Activated CD4-positive, CD25-positive, alpha-beta regulatory T cell treated with anti-CD3 and anti-CD28 coated beads, Interleukin-2, amount 50 U/mL, for 16 hours (primary cell): ENCODE results near the gene FAM219B.
"Not testable (repeated sequence)": the region's sequence is repeated elsewhere in the genome, so short reads cannot be mapped to it uniquely, and the experiment has no call there.

Experiments used
- DNase-seq: peaks from one replicate; pipeline ENCODE4 v3.0.0-alpha.2; 2020; ENCODE audit warnings: low read depth, low spot score

The FAM219B gene

DNA sequence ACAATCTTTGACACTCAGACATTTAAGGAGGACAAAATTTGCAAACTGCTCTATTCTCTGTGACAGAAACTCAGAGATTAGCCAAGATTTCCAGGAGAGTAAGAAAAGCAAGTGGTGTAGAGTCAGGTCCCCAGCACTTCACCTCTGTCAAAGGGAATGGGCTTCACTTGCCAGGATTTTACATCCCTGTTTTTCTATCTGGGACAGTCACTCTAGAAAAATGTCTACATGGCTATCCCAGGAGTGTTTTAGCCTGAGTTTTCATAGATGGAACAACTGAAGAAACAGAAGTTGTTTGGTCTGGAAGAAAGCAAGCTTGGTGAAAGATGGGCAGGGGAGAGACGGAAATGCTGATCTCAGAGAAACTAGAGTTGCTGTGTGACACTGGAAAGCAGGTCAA is 3.0 kb downstream of the FAM219B start:
- no peak for DNase-seq

DNA sequence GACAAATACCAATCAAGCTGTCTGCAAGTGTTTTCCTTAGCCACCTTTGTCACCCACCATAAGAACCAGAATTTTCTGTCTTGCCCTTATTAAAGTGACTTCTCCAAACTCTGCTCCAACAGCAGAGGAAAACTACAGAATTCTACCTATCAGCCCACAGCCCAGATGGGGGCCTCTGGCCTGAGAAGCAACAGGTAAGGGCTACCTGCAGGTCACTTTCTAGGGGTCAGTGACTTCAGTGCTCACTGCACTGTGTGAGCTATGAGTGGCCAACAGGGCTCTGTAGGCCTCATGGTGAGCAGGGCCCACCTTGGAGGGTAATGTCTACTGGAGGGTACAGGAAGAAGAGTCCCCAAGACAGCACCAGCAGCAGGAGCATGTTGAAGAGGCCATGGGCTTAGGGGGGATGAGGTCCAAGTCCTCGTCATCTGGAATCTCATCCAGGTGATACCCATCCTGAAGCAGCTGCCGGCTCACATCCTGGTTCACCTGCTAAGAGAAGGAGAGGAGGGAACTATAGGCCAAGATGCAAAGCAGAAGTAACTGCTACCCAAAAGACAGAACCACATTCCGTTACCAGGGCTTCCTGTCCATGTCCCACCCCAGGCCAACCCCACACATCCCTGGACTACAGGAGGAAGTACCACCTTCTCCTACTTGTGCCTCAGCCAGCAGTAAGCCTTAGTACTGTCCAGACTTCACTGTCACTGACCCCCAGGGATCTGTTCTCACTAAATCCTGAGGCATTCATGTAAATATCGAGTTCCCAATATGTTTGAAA is 4.2 kb downstream of the FAM219B start:
- DNase-seq = no peak

DNA sequence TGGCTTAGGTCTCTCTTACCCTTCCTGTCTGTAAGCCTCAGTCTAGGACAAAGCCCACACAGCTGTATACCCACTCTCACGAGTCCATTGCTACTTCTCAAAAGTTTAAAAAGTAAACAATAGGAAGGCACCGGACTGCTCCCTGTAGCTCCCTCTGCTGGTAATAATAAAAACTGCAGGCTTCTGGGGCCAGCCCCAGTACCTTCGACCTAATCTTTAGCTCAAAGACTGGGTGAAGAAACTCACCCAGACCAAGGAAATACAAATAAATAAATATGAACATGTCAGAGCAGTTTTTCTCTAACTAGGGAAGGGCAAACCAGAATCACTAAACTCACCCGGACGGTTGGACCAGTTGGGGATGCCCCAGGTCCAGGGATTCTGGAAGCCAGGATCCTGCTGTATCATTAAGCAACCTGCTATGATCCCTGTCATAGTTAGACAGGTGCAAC is 5.0 kb downstream of the FAM219B start:
- peak; percentile 29 for DNase-seq

DNA sequence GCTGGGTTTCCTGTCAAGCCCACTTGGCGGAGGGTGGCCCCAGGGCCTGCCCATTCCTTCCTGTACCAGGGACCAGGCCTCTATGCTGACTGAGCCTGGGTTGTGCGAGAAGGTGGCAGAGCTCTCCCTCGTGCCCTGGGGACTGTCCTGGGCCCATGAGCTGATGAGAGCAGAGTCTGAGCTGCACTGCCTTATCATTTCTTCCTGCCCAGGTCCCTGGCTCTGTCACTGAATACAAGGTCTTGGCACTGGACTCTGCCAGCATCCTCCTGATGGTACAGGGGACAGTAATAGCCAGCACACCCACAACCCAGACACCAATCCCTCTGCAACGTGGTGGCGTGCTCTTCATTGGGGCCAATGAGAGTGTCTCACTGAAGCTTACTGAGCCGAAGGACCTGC is 9.3 kb downstream of the FAM219B start:
- no peak for DNase-seq

DNA sequence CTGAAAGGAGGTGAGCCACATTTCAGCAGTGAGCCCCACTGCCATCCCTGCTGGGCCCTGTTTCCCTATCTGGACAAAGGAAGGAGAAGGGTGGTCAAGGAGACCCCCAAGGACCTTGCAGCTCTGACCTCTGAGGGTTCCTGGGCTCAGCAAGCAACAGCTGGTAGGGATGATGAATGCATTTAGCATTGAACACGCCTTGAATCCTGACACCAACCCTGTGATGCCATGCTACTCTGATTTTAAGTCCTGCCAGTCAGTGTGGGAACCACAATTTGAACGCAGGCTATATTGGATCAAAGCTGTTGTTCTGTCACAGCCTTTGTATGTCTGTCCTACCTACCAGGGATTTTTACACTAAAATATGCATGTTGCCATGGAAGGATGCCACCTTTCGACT is 10.3 kb downstream of the FAM219B start:
- DNase-seq = no peak

DNA sequence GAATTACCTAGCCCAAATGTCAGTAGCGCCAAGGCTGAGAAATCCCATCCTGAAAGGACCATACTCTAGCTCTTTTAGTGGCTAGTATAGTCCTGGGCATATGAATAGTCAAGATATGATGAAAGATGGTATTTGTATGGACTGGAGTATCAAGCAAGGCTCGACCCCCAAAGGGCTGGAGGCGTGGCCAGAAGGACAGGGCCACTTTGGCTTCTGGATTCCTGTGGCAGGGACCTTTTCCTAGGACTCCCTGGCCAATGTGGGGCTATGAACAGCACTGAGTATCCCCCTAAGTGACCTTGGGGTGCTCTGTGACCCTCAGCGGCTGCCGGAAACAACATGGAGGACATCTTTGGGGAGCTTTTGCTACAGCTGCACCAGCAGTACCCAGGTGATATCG is 10.8 kb downstream of the FAM219B start:
- no peak for DNase-seq

DNA sequence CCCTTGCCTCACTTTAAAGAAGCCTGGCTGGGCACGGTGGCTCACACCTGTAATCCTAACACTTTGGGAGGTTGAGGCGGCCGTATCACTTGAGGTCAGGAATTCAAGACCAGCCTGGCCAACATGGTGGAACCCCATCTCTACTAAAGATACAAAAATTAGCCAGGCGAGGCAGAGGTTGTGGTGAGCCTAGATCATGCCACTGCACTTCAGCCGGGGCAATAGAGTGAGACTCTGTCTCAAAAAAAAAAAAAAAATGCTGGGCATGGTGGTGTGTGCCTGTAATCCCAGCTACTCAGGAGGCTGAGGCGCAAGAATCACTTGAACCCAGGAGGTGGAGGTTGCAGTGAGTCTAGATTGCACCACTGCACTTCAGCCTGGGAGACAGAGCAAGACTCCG is 12.3 kb downstream of the FAM219B start:
- not testable (repeated sequence) for DNase-seq

DNA sequence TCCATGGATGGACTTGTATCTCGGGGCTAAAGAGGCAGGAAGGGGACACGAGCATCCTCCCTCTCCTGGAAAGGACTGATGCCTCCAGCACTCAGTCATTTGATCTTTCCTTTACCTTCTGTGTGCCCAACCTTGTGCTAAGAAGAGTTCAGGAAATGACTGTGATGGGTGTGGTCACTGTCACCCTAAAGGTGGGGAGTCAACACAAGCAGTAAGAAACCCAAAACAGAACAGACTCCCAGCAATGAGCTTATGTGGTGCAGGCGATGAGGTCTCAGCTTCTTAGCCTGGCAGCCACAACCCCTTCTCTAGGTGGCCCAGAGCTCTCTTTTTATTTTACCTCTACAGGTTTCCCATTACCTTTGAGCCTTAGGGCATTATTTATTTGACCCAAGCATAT is 13.0 kb downstream of the FAM219B start:
- DNase-seq = no peak

DNA sequence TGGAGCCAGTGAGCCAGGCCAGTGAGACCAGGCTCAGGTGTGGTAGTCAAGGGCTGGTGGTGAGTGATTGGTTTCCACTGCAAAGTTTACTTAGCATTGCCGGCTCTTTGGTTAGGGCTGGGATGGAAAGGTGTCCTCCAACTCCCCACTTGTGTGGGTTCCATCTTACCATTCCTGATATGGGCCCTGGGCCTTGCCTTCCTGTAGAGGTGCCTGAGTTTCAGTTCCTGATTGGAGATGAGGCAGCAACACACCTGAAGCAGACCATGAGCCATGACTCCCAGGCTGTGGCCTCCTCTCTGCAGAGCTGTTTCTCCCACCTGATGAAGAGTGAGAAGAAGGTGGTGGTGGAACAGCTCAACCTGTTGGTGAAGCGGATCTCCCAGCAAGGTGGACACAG is 13.7 kb downstream of the FAM219B start:
- DNase-seq = no peak

DNA sequence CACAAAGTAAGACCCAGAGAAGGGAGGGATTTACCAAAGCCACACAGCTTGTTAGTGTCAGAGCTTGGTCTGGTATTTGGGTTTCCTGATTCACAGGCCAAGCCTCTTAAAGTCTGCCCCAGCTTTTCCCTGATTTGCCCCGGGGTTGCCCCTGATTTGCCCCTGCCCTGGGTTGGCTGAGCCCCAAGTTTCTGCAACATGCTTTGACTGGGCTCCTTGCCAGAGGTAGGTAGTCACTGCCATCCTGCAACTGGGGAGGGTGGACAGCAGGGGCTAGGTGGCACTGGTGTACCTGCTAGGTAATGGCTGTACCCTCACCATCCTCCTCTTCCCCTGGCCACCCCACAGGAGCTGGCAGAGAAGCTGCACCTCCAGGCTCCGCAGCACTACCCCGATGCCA is 14.3 kb downstream of the FAM219B start:
- no peak for DNase-seq

DNA sequence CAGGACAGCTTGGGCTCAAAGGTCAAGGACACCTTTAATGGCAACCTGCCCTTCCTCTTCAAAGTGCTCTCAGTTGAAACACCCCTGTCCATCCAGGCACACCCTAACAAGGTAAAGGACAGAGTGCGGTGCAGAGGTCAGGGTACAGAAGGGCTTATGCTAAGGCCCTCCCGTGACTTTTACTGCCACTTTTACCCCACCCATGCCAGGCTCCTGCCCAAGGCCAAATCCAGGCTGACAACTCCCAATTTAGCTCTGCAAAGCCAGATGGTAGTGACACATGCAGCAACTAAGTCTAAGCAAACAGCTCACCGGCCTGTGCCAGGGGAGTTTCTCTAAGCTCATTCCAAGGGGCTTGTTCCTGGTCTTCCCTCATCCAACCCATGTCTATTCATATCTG is 15.2 kb downstream of the FAM219B start:
- DNase-seq = no peak

DNA sequence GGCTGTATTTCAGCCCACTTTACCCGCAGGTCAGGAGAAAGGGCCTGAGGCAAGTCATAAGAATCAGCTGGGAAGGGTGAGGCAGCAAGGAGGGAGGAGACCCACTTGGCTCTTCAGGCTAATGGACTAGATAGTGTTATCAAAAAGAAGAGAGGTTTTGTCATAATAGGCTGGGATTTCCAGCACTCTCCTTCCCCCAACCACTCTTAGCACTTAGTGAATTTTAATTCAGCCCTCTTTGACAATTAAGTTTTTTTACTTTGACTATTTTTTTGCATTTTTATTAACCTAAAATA is 16.0 kb downstream of the FAM219B start:
- no peak for DNase-seq

DNA sequence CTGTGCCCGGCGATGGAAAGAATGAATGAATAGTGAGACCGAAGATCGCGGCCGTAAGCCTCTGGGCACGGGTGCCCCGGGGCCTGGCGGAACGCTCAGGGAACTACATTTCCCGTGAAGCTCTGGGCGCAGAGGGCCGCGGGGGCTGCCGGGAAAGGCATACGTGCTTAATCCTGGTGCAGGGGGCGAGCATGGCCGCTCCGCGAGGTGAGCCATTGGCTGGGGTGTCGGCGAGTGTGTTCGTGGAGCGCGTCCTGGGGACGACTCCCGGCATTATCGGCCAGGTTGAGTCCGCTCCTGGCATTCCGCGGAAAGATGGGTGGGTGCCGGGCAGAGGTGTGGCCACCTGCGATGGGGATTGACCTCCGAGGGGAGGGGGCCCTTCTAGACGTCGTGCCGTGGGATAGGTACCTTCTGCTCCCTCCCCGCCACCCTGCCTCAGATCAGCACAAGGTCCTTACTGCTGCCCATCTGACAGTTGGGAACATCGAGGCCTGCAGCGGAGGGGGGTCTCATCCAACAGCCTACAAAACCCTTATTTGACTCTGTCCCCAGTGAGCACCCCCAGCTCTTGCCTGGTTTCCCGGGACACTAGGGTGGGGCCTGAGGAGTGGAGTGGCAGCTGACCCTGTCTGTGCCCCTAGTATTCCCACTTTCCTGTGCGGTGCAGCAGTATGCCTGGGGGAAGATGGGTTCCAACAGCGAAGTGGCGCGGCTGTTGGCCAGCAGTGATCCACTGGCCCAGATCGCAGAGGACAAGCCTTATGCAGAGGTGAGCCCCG is 16.6 kb downstream of the FAM219B start, which contains the start of gene MPI:
Gene MPI (plus strand): TSS at position 160 of the 782 bp plus-strand sequence. CDS start 32 bp downstream, at position 192.
- peak; percentile 76 for DNase-seq

DNA sequence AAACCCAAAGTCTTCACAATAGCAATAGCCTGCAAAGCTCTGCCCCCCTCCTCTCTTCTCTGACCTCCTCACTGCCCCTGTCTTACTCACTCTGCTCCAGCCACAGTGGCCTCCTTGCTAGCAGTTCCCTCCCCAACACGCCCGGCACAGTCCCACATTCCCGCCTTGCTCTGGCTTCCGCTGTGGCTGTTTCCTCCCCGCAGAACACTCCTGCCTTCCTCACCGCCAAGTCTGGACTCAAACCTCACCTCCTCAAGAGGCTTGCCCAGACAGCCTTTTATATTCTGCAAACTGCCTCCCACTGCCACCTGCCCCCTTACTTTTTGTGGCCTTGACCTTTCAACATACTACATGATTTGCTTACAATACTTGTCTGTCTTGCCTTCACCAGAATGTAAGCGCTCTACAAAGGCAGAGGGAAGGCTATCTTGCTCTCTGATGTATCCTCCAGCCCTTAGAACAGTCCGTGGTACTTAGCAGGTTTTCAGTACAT is 17.2 kb downstream of the FAM219B start:
- no peak for DNase-seq

DNA sequence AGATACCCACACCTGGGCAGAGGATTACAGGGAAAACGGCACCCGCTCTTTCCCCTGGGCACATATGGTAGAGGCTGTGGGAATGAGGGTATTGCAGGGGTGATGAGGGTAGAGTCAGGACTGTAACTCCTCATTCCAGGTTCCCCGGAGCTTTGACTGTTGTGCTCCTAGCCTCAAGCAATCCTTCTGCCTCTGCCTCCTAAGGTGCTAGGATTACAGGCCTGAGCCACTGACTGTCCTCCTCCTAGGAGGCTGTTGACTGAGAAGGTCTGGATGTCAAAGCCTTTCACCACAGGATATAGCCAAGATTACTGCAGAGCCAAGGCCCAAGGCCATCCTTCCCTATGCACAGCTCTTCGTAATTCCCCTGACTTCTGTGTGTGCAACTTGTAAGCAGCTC is 17.9 kb downstream of the FAM219B start:
- DNase-seq = no peak

DNA sequence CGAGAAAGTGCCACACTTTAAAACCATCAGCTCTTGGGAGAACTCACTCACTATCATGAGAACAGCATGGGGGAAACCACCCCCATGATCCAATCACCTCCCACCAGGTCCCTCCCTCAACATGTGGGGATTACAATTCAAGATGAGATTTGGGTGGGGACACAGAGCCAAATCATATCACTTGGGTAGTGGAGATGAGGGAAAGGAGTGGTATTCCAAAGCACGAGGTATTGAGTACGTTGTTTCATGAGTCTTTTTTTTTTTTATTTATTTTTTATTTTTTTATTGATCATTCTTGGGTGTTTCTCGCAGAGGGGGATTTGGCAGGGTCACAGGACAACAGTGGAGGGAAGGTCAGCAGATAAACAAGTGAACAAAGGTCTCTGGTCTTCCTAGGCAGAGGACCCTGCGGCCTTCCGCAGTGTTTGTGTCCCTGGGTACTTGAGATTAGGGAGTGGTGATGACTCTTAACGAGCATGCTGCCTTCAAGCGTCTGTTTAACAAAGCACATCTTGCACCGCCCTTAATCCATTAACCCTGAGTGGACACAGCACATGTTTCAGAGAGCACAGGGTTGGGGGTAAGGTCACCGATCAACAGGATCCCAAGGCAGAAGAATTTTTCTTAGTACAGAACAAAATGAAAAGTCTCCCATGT is 19.0 kb downstream of the FAM219B start:
- DNase-seq = not testable (repeated sequence)

DNA sequence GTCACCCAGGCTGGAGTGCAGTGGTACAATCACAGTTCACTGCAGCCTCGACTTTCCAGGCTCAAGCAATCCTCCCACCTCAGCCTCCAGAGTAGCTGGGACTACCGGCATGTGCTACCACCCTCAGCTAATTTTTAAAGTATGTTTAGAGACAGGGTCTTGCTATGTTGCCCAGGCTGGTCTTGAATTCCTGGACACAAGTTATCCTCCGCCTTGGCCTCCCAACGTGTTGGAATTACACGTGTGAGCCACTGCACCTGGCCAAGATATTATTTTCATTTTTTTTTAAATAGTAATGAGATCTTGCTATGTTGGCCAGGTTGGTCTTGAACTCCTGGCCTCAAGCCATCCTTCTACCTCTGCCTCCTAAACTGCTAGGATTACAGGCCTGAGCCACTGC is 21.2 kb downstream of the FAM219B start:
- DNase-seq = no peak

DNA sequence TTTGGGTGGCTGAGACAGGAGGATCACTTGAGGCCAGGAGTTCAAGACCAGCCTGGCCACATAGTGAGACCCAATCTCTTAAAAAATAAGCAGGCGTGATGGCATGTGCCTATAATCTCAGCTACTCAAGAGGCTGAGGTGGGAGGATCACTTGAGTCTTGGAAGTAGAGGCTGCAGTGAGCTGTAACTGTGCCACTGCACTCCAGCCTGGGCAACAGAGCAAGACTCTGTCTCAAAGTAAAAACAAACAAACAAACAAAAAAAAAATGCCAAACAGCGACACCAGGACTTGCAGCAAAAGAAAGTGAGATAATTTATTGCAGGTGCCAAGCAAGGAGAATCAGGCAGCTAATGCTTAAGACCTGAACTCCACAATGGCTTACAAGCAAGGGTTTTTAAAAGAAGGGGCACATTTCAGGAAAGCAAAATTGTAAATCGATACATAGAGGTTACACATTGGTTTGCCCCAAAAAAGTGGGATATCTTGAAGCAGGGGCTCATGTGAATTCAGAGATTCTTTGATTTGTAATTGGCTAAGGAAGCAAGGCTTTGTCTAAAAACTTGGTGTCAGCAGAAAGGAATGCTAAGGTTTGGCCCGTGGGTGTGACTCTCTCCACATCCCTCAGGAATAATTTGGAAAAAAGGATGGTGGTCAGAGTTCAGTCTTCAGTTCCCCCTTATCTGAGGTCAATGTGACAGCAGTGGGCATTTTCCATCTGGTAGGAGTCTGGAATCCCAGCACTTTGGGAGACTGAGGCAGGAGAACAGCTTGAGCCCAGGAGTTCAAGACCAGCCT is 22.0 kb downstream of the FAM219B start:
- DNase-seq = no peak

DNA sequence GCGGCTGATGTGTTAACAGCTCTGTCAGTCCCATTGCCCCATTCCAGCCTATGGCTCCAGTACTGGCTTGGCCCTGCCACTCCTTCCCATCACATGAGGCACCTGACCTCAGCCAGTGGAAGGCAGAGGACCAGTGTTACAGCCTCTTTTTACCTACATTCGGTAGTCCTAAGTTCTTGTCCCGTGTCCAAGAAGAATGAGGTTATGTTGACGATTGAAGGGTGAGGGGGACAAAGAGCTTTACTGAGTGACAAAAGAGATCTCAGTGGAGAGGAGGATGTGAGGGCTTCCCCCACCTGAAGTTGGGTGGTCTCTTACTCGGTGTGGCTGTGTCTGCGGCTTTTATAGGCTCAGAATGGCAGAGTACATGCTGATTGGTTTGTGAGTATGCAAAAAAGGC is 24.1 kb downstream of the FAM219B start:
- DNase-seq = no peak

DNA sequence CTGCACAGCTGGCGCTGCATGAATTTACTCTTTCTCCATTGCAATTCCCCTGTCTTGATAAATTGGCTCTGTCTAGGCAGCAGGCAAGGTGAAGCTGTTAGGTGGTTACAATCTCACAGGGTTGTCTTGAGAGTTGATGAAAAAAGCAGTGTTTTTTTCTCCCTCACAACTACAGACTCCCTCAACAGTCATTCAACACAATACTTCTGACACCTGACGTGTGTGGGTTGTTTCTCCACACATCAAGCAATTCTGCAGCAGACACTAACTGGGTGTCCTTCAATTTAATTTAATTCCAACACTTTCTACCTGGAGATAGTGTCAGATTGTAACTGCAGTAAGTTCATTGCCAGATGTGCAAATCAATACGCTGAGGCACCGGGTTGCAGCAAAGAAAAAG is 28.4 kb downstream of the FAM219B start:
- DNase-seq = no peak

DNA sequence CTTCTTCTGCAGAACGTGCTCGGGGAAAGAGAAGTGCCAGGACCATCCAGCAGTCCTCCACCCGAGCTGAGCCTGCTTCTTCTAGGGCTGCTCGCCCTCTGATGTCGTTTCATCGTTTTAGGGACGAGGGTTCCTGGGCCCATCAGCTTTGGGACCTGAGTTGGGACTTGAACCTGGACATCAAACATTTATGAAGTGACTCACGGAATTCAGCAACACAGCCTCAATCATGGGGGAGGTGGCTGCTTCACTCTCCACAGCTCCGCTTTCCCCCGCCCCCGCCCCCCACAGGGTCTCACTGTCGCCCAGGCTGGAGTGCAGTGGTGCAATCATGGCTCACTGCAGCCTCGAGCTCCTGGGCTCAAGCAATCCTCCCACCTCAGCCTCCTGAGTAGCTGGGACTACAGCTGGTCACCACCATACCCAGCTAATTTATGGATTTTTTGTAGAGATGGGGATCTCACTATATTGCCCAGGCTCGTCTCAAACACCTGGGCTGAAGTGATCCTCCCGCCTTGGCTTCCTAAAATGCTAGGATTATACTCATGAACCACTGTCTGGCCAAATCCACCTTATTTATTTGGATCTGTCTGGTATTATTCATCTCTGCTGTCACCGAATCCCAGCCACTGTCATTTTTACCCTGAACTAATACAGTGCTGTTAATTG is 32.8 kb downstream of the FAM219B start:
- no peak for DNase-seq
